SK-N-SH (cell line): ENCODE data around the gene CCNF. TPM values are rescaled to one million over a fixed set of nuclear protein-coding genes. Genes with fewer than 3 reads are reported as not detected.

Experiments
- CTCF ChIA-PET: fragments of 300-600, 350-600 bp; formaldehyde crosslinking; extraction: SDS; loops from one replicate; lab custom pipeline; 2021; lab: Yijun Ruan, JAX
- POLR2A ChIA-PET: fragments of 350-600 bp; sonication (Branson Sonifier 250); formaldehyde crosslinking; extraction: SDS; loops from one replicate; lab custom pipeline; 2020; ENCODE audit warnings: antibody characterized with exemption, inconsistent platforms; lab: Yijun Ruan, JAX
- DNase-seq: peaks from one replicate; pipeline ENCODE4 v3.0.0; 2012
- H2AFZ ChIP-seq: fragments of 200-600 bp; sonication (generic); 2 replicates; pipeline ENCODE4 v1.8.1; 2016; ENCODE audit warnings: antibody characterized with exemption, mild to moderate bottlenecking, low read depth
- H3F3A ChIP-seq: fragments of 200-600 bp; sonication (generic); replicated peaks from 2 replicates; pipeline ENCODE3; 2016; ENCODE audit warnings: antibody characterized with exemption, mild to moderate bottlenecking; ENCODE audit not compliant: insufficient read depth
- H3K27ac ChIP-seq, 2 experiments: fragments of 200-500 bp in 1 of 2; fragments of 200-600 bp in 1 of 2; sonication (Bioruptor generic) in 1 of 2; sonication (generic), shearing (Covaris generic) in 1 of 2; 2 replicates each; pipeline versions ENCODE4 v1.5.1 to v1.6.1; 2014 to 2016; ENCODE audit warnings: low read depth in 2 of 2, inconsistent platforms in 1 of 2, low read length in 1 of 2, mild to moderate bottlenecking in 1 of 2, mixed read lengths in 1 of 2
- H3K27me3 ChIP-seq: fragments of 200-600 bp; sonication (generic), shearing (Covaris generic); 2 replicates; pipeline ENCODE4 v1.6.1; 2016; ENCODE audit warnings: mixed run types; ENCODE audit not compliant: insufficient read depth
- H3K36me3 ChIP-seq, 2 experiments: fragments of 200-500 bp in 1 of 2; fragments of 200-600 bp in 1 of 2; sonication (Bioruptor generic) in 1 of 2; sonication (generic) in 1 of 2; replicated peaks in 1 of 2; 2 replicates each; pipeline versions ENCODE3 to v1.5.1; 2014 to 2016; ENCODE audit warnings: low read length in 1 of 2, mild to moderate bottlenecking in 1 of 2; ENCODE audit not compliant: insufficient read depth in 2 of 2, control insufficient read depth in 1 of 2
- H3K4me1 ChIP-seq, 2 experiments: fragments of 200-500 bp in 1 of 2; fragments of 200-600 bp in 1 of 2; sonication (Bioruptor generic) in 1 of 2; sonication (generic), shearing (Covaris generic) in 1 of 2; 2 replicates each; pipeline versions ENCODE4 v1.5.1 to v1.6.1; 2014 to 2016; ENCODE audit warnings: low read depth in 1 of 2, low read length in 1 of 2, mixed run types in 1 of 2; ENCODE audit not compliant: insufficient read depth in 2 of 2, control insufficient read depth in 1 of 2
- H3K4me2 ChIP-seq: fragments of 200-600 bp; sonication (generic), shearing (Covaris generic); 2 replicates; pipeline ENCODE4 v1.6.1; 2017; ENCODE audit warnings: mixed run types
- H3K4me3 ChIP-seq, 2 experiments: fragments of 200-500 bp in 1 of 2; fragments of 200-600 bp in 1 of 2; sonication (Bioruptor generic) in 1 of 2; sonication (generic), shearing (Covaris generic) in 1 of 2; 2 replicates each; pipeline versions ENCODE4 v1.5.1 to v1.8.1; 2014 to 2016; ENCODE audit warnings: low read depth in 2 of 2, inconsistent platforms in 1 of 2, low read length in 1 of 2, mild to moderate bottlenecking in 1 of 2, mixed read lengths in 1 of 2, moderate library complexity in 1 of 2
- H3K79me2 ChIP-seq: fragments of 200-600 bp; sonication (generic); 2 replicates; pipeline ENCODE4 v1.8.1; 2017; ENCODE audit warnings: mild to moderate bottlenecking; ENCODE audit not compliant: insufficient read depth
- H3K9ac ChIP-seq: fragments of 200-600 bp; sonication (generic); 2 replicates; pipeline ENCODE4 v1.6.1; 2017; ENCODE audit warnings: mixed run types
- H3K9me2 ChIP-seq: fragments of 200-600 bp; sonication (generic); 2 replicates; pipeline ENCODE4 v1.6.1; 2017; ENCODE audit warnings: mixed run types
- H3K9me3 ChIP-seq: fragments of 200-600 bp; sonication (generic); 2 replicates; pipeline ENCODE4 v1.6.1; 2017; ENCODE audit warnings: mixed run types, mild to moderate bottlenecking, moderate library complexity
- H4K20me1 ChIP-seq: fragments of 200-600 bp; sonication (generic); 2 replicates; pipeline ENCODE4 v1.6.1; 2017; ENCODE audit warnings: mild to moderate bottlenecking, mixed run types; ENCODE audit not compliant: insufficient read depth
- CHD2 ChIP-seq: fragments of 150-350 bp; IDR thresholded peaks from 2 replicates; pipeline ENCODE4 v1.6.1; 2018; ENCODE audit warnings: low read length; ENCODE audit not compliant: partially characterized antibody
- EZH2phosphoT487 ChIP-seq: fragments of 200-600 bp; sonication (generic); IDR thresholded peaks from 2 replicates; pipeline ENCODE4 v1.6.1; 2017; ENCODE audit warnings: low read depth, mixed run types, mild to moderate bottlenecking, antibody characterized with exemption, moderate library complexity, borderline replicate concordance
- FOXJ3 ChIP-seq: sonication (generic); formaldehyde crosslinking; IDR thresholded peaks from 2 replicates; pipeline ENCODE4 v1.5.1; 2020; ENCODE audit warnings: mild to moderate bottlenecking, missing genetic modification reagents
- GABPA ChIP-seq: IDR thresholded peaks from 2 replicates; pipeline ENCODE4 v1.4.0; 2012; ENCODE audit warnings: low read depth, mild to moderate bottlenecking
- GATA2 ChIP-seq: sonication (generic); formaldehyde crosslinking; IDR thresholded peaks from 2 replicates; pipeline ENCODE4 v1.5.0; 2020; ENCODE audit warnings: mild to moderate bottlenecking, missing genetic modification reagents
- JUND ChIP-seq: IDR thresholded peaks from 2 replicates; pipeline ENCODE4 v1.4.0; 2012
- NRF1 ChIP-seq: IDR thresholded peaks from 2 replicates; pipeline ENCODE4 v1.6.1; 2012; ENCODE audit warnings: low read depth, mild to moderate bottlenecking, low read length
- PBX3 ChIP-seq: IDR thresholded peaks from 2 replicates; pipeline ENCODE4; 2012
- POLR2AphosphoS5 ChIP-seq: IDR thresholded peaks from 2 replicates; pipeline ENCODE4 v1.6.1; 2012; ENCODE audit warnings: low read depth, low read length
- RAD21 ChIP-seq: IDR thresholded peaks from 2 replicates; pipeline ENCODE4 v1.6.1; 2012; ENCODE audit warnings: mild to moderate bottlenecking, low read length
- SMC3 ChIP-seq: IDR thresholded peaks from 2 replicates; pipeline ENCODE4 v1.6.1; 2012; ENCODE audit warnings: low read depth, low read length, improper control_type of control experiment
- YY1 ChIP-seq: IDR thresholded peaks from 2 replicates; pipeline ENCODE4 v1.4.0; 2012; ENCODE audit warnings: low read depth, mild to moderate bottlenecking
- WGBS: methylation state at CpG from one replicate; pipeline ENCODE4 v1.1.6; 2017; ENCODE audit warnings: low lambda C conversion rate; 5-methylcytosine and 5-hydroxymethylcytosine counted together
- polyA plus RNA-seq, 3 experiments: library from polyadenylated mRNA; depleted of rRNA; stranded (reverse); fragments of >200 nt; gene quantifications; 2 replicates each; pipeline ENCODE4 v1.2.3, GENCODE V29; 2012
- TF ChIP-seq, protein P1 (sequence below): IDR thresholded peaks from 2 replicates; pipeline ENCODE4 v1.4.0; 2012; ENCODE audit warnings: low read depth, borderline replicate concordance
- TF ChIP-seq, protein P2 (sequence below): IDR thresholded peaks from 2 replicates; pipeline ENCODE4 v1.4.0; 2012; ENCODE audit warnings: low read depth, borderline replicate concordance
- TF ChIP-seq, protein P3 (sequence below): IDR thresholded peaks from 2 replicates; pipeline ENCODE4 v1.6.1; 2012; ENCODE audit warnings: mild to moderate bottlenecking, low read depth, low read length, moderate library complexity

The CCNF gene
- polyA plus RNA-seq, 1 of the 3 experiments (the other 2 are of a cell fraction): 4.6 TPM

GRCh38 chr16:2425825-2426430, 3.3 kb upstream of the CCNF start (continued):
- TF ChIP-seq NRF1: no peak
- TF ChIP-seq, protein P1, sequence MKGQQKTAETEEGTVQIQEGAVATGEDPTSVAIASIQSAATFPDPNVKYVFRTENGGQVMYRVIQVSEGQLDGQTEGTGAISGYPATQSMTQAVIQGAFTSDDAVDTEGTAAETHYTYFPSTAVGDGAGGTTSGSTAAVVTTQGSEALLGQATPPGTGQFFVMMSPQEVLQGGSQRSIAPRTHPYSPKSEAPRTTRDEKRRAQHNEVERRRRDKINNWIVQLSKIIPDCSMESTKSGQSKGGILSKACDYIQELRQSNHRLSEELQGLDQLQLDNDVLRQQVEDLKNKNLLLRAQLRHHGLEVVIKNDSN: no peak
- no peak for TF ChIP-seq JUND
- no peak for TF ChIP-seq SMC3
- TF ChIP-seq GABPA: no peak

GRCh38 chr16:2426941-2427361, 2.3 kb upstream of the CCNF start:
- ChIA-PET CTCF (interaction anchor here (0.7 to 1.5 kb wide), 7 partner anchors 10 to 130 kb away, joined by 3 to 8 read pairs (median 4); partner anchors contain the start of genes ABCA3 and TEDC2), POLR2A (interaction anchor here (2.1 kb wide), 1 partner anchor 87 kb away, joined by 7 read pairs; the partner anchor contains the start of gene ABCA3)
- H3K27me3 ChIP-seq: no peaks in the 10 kb centered on the region
- H3K4me3 ChIP-seq: no peak overlapping the region
- no peak overlapping the region for H3K27ac ChIP-seq
- H3K9ac ChIP-seq: no peak overlapping the region
- WGBS: 89% methylated on average over 5 of the region's 6 CpGs
- H4K20me1 ChIP-seq: peaks cover 8% of the 10 kb centered on the region; the same call in 1 of the 2 replicates
- no peaks in the 10 kb centered on the region for H3K36me3 ChIP-seq
- no peaks in the 10 kb centered on the region for H3K9me2 ChIP-seq
- TF ChIP-seq EZH2phosphoT487 (no peak), RAD21 (no peak), YY1 (no peak), GATA2 (no peak), FOXJ3 (CRISPR knock-in tag) (no peak)
- TF ChIP-seq, protein P2, sequence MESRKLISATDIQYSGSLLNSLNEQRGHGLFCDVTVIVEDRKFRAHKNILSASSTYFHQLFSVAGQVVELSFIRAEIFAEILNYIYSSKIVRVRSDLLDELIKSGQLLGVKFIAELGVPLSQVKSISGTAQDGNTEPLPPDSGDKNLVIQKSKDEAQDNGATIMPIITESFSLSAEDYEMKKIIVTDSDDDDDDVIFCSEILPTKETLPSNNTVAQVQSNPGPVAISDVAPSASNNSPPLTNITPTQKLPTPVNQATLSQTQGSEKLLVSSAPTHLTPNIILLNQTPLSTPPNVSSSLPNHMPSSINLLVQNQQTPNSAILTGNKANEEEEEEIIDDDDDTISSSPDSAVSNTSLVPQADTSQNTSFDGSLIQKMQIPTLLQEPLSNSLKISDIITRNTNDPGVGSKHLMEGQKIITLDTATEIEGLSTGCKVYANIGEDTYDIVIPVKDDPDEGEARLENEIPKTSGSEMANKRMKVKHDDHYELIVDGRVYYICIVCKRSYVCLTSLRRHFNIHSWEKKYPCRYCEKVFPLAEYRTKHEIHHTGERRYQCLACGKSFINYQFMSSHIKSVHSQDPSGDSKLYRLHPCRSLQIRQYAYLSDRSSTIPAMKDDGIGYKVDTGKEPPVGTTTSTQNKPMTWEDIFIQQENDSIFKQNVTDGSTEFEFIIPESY: no peak
- TF ChIP-seq, all 33 proteins: peak for 0
- no peak overlapping the region for H2AFZ ChIP-seq
- DNase-seq: no peak
- no peaks in the 10 kb centered on the region for H3K9me3 ChIP-seq
- H3K79me2 ChIP-seq: peaks cover 26% of the 10 kb centered on the region
- H3F3A ChIP-seq: no peaks in the 10 kb centered on the region
- H3K4me1 ChIP-seq: peaks cover 10 to 35% of the 10 kb centered on the region in 2 experiments
- no peak overlapping the region for H3K4me2 ChIP-seq

GRCh38 chr16:2427526-2427925, 1.7 kb upstream of the CCNF start:
- DNase-seq: no peak
- Histone ChIP-seq H3K4me3 (no peak overlapping the region), H3K27ac (no peak overlapping the region), H3K36me3 (peaks cover 0 to 4% of the 10 kb centered on the region in 2 experiments), H3K4me2 (no peak overlapping the region), H3K79me2 (peaks cover 32% of the 10 kb centered on the region), H3F3A (no peaks in the 10 kb centered on the region), H3K9me3 (no peaks in the 10 kb centered on the region), H4K20me1 (peaks cover 12% of the 10 kb centered on the region; the same call in 1 of the 2 replicates), H2AFZ (no peak overlapping the region), H3K9ac (no peak overlapping the region), H3K4me1 (peaks cover 10 to 35% of the 10 kb centered on the region in 2 experiments), H3K9me2 (no peaks in the 10 kb centered on the region), H3K27me3 (no peaks in the 10 kb centered on the region)
- ChIA-PET POLR2A (interaction anchor here (1.4 to 2.1 kb wide), 2 partner anchors 56 to 87 kb away, joined by 3 to 7 read pairs; partner anchors contain the start of gene ABCA3), CTCF (interaction anchor here (0.7 to 1.5 kb wide), 8 partner anchors 9 to 131 kb away, joined by 3 to 8 read pairs (median 4); partner anchors contain the start of genes ABCA3 and TEDC2)
- WGBS: 89% methylated on average over 4 of the region's 4 CpGs
- TF ChIP-seq, protein P3, sequence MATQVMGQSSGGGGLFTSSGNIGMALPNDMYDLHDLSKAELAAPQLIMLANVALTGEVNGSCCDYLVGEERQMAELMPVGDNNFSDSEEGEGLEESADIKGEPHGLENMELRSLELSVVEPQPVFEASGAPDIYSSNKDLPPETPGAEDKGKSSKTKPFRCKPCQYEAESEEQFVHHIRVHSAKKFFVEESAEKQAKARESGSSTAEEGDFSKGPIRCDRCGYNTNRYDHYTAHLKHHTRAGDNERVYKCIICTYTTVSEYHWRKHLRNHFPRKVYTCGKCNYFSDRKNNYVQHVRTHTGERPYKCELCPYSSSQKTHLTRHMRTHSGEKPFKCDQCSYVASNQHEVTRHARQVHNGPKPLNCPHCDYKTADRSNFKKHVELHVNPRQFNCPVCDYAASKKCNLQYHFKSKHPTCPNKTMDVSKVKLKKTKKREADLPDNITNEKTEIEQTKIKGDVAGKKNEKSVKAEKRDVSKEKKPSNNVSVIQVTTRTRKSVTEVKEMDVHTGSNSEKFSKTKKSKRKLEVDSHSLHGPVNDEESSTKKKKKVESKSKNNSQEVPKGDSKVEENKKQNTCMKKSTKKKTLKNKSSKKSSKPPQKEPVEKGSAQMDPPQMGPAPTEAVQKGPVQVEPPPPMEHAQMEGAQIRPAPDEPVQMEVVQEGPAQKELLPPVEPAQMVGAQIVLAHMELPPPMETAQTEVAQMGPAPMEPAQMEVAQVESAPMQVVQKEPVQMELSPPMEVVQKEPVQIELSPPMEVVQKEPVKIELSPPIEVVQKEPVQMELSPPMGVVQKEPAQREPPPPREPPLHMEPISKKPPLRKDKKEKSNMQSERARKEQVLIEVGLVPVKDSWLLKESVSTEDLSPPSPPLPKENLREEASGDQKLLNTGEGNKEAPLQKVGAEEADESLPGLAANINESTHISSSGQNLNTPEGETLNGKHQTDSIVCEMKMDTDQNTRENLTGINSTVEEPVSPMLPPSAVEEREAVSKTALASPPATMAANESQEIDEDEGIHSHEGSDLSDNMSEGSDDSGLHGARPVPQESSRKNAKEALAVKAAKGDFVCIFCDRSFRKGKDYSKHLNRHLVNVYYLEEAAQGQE: no peak
- TF ChIP-seq POLR2AphosphoS5 (no peak), SMC3 (no peak), CHD2 (no peak), PBX3 (no peak)
